Activated B cell treated with CpG ODN at 0.5 μM for 24 hours (primary cell): ENCODE results near the gene PARP6. TPM values are rescaled to one million over a fixed set of nuclear protein-coding genes. Genes with fewer than 3 reads are reported as not detected.

Source experiments
- ATAC-seq: fragments of 200-7000 bp; cut with Tn5 transposase; one replicate; pipeline ENCODE4 v1.10.0; 2021; ENCODE audit warnings: low read depth, mild to moderate bottlenecking, moderate library complexity
- CTCF ChIA-PET: fragments of 350-600 bp; sonication (Branson Sonifier 250); formaldehyde crosslinking; loops from one replicate; lab custom pipeline; 2021; ENCODE audit warnings: antibody characterized with exemption; lab: Charles Lee
- POLR2A ChIA-PET: fragments of 350-600 bp; sonication (Branson Sonifier 250); formaldehyde crosslinking; loops from one replicate; lab custom pipeline; 2021; ENCODE audit warnings: antibody characterized with exemption; lab: Charles Lee
- DNase-seq: peaks from one replicate; pipeline ENCODE4 v3.0.0; 2022
- H3K27ac Mint-ChIP-seq: one replicate; pipeline ENCODE4 v1.8.0; 2020; ENCODE audit warnings: mixed read lengths
- H3K27me3 Mint-ChIP-seq: one replicate; pipeline ENCODE4 v1.8.0; 2021; ENCODE audit warnings: mixed read lengths
- H3K36me3 Mint-ChIP-seq: one replicate; pipeline ENCODE4 v1.8.0; 2021; ENCODE audit warnings: low read depth, mixed read lengths
- H3K4me1 Mint-ChIP-seq: one replicate; pipeline ENCODE4 v1.8.0; 2021; ENCODE audit warnings: mixed read lengths
- H3K4me3 Mint-ChIP-seq: one replicate; pipeline ENCODE4 v1.8.0; 2020; ENCODE audit warnings: mild to moderate bottlenecking, mixed read lengths
- H3K9me3 Mint-ChIP-seq: one replicate; pipeline ENCODE4 v1.8.0; 2020; ENCODE audit warnings: mixed read lengths
- intact Hi-C: fragments of 100-400 bp; cut with micrococcal nuclease; formaldehyde crosslinking; loops from one replicate; pipeline ENCODE4 v1.15.1; 2024
- total RNA-seq: library from RNA; stranded (reverse); gene quantifications from 2 replicates; pipeline ENCODE4 v1.2.3, GENCODE V29; 2022
- TF ChIP-seq, protein P1 (sequence below): fragments of 200-600 bp; IDR thresholded peaks from one replicate; pipeline ENCODE4 v1.8.0; 2022; ENCODE audit warnings: antibody characterized with exemption, mild to moderate bottlenecking

Gene PARP6
- total RNA-seq, 1 donor from 2014 or later: 81.4 TPM

DNA sequence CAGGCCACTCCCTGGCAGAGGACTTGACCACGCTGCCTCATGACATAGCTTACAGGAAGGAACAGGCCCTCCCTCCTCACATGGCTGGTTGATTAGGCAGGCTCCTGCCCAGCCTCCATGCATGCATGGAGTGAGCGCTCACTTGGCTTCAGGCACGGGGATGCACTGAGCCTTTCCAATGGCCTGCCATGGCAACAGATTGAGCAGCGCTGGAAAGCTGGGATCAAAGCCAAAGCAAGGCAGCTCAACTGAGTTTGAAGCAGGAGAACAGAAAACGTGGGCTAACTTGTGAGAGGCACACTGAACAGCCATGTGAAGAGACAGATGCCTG lies 68.9 kb downstream of the PARP6 start:
- ChIA-PET CTCF (interaction anchor here (4.4 kb wide), 1 partner anchor 24 kb away, joined by 40 read pairs; no protein-coding TSS in a partner anchor), POLR2A (interaction anchor here (0.7 to 1.1 kb wide), 3 partner anchors 15 to 28 kb away, joined by 3 to 7 read pairs (median 6); partner anchors contain the start of gene PKM)
- peaks cover 15% of the 10 kb centered on the region for H3K4me1 Mint-ChIP-seq
- H3K4me3 Mint-ChIP-seq: no peak overlapping the region
- DNase-seq (no peak), ATAC-seq (no peak)
- H3K36me3 Mint-ChIP-seq: peaks cover 99% of the 10 kb centered on the region
- H3K9me3 Mint-ChIP-seq: no peaks in the 10 kb centered on the region
- TF ChIP-seq, protein P1, sequence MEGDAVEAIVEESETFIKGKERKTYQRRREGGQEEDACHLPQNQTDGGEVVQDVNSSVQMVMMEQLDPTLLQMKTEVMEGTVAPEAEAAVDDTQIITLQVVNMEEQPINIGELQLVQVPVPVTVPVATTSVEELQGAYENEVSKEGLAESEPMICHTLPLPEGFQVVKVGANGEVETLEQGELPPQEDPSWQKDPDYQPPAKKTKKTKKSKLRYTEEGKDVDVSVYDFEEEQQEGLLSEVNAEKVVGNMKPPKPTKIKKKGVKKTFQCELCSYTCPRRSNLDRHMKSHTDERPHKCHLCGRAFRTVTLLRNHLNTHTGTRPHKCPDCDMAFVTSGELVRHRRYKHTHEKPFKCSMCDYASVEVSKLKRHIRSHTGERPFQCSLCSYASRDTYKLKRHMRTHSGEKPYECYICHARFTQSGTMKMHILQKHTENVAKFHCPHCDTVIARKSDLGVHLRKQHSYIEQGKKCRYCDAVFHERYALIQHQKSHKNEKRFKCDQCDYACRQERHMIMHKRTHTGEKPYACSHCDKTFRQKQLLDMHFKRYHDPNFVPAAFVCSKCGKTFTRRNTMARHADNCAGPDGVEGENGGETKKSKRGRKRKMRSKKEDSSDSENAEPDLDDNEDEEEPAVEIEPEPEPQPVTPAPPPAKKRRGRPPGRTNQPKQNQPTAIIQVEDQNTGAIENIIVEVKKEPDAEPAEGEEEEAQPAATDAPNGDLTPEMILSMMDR: no peak
- H3K27me3 Mint-ChIP-seq: no peaks in the 10 kb centered on the region
- intact Hi-C loops: no loop called here
- no peak overlapping the region for H3K27ac Mint-ChIP-seq

DNA sequence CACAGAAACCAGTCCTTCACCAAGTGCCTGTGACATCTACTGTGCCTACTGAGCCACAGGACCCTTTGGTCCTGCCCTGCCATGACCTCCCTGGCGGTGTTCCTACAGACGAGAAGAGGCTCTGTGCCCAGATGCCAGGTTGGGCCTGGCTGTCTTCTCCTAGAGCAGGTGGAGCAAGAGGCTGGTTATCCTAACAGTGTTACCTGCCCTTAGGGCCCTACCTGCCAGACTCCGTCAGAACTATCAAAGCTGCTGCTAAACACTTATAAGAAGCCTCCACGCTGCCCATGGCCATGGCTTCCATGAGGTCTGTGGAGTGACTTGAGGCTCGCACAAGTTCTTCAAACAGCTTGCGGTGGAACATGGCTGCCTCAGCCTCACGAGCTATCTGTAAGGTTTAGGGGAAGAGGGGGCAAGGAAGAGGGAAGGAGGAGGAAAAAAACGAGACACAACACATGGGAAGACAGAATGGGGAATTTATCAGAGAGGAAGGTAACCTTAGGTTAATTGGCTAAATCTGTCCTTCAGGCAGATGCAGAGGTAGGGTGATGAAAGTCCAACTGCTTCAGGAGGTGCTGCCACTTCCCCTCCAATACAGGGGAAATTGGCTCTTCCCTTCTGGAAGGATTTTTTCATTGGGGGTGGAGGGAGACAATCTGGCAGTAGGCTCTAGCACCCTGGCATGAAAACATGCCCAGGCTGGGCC lies 69.4 kb downstream of the PARP6 start:
- H3K4me1 Mint-ChIP-seq: peaks cover 17% of the 10 kb centered on the region
- peaks cover 99% of the 10 kb centered on the region for H3K36me3 Mint-ChIP-seq
- no peaks in the 10 kb centered on the region for H3K9me3 Mint-ChIP-seq
- ChIA-PET POLR2A (interaction anchor here (1.1 kb wide), 1 partner anchor 28 kb away, joined by 3 read pairs; the partner anchor contains the start of gene PKM), CTCF (interaction anchor here (4.4 kb wide), 1 partner anchor 24 kb away, joined by 40 read pairs; no protein-coding TSS in a partner anchor)
- intact Hi-C loops: no loop called here
- DNase-seq (no peak), ATAC-seq (no peak)
- TF ChIP-seq, protein P1: no peak
- no peak overlapping the region for H3K27ac Mint-ChIP-seq
- peaks cover 1% of the 10 kb centered on the region for H3K27me3 Mint-ChIP-seq
- no peak overlapping the region for H3K4me3 Mint-ChIP-seq

DNA sequence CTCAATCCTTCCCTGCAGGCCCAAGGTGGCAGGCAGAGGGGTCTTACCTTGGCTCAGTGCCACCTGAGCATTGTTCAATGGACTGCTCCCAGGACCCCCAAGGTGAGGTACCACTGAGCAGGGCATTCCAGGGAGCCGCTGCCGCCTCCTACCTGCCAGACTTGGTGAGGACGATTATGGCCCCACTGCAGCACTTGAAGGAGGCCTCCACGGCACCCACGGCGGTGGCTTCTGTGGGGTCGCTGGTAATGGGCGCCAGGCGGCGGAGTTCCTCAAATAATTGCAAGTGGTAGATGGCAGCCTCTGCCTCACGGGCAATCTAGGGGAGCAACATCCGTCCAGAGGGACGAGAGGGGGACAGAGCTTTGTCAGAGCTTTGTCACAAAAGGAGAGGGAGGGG lies 70.1 kb downstream of the PARP6 start:
- peaks cover 4% of the 10 kb centered on the region for H3K27me3 Mint-ChIP-seq
- H3K4me1 Mint-ChIP-seq: peaks cover 19% of the 10 kb centered on the region
- no peak for DNase-seq
- TF ChIP-seq, protein P1: no peak
- no peak overlapping the region for H3K27ac Mint-ChIP-seq
- ATAC-seq: no peak
- POLR2A ChIA-PET: interaction anchor here (1.1 kb wide), 1 partner anchor 29 kb away, joined by 3 read pairs; the partner anchor contains the start of gene PKM
- H3K9me3 Mint-ChIP-seq: no peaks in the 10 kb centered on the region
- H3K4me3 Mint-ChIP-seq: no peak overlapping the region
- H3K36me3 Mint-ChIP-seq: peaks cover 93% of the 10 kb centered on the region
- intact Hi-C loops: no loop called here
- CTCF ChIA-PET: interaction anchor here (4.4 to 4.5 kb wide), 2 partner anchors 25 to 84 kb away, joined by 40 to 47 read pairs; no protein-coding TSS in a partner anchor

DNA sequence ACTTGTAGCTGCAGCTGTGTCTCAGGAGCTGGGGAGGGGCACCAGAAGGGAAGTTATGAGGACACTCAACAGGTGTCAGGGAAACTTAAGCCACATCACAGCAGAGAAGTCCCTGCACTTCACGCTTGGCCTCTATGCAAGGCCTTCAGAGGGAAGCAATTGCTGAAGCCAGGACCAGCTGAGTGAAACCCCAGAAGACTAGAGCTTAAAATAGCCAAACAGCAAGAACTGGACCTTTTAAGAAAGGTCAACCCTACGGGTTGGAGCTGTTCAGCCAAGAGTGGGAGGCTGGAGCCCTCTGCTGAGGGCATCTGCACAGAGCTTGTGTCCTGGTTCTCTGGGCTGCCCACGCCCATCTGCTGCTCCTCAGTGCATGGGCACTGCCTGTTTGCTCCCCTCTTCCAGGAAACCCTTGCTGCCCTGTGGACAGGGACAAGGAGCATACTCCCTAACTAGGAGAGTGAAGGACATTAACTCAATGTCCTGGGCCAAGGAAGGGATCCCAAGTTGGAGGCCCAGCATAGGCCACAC lies 70.9 kb downstream of the PARP6 start:
- no peak overlapping the region for H3K4me3 Mint-ChIP-seq
- H3K27me3 Mint-ChIP-seq: peaks cover 10% of the 10 kb centered on the region
- DNase-seq: no peak
- peaks cover 84% of the 10 kb centered on the region for H3K36me3 Mint-ChIP-seq
- peak overlapping the region; percentile 67 for H3K27ac Mint-ChIP-seq
- CTCF ChIA-PET: interaction anchor here (0.6 to 4.5 kb wide), 8 partner anchors 10 to 140 kb away, joined by 3 to 47 read pairs (median 7); partner anchors contain the start of gene PKM
- H3K4me1 Mint-ChIP-seq: peaks cover 24% of the 10 kb centered on the region
- ATAC-seq: no peak
- TF ChIP-seq, protein P1: no peak
- POLR2A ChIA-PET: interaction anchor here (2.6 to 4.5 kb wide), 2 partner anchors 26 to 30 kb away, joined by 32 to 52 read pairs; partner anchors contain the start of gene PKM
- H3K9me3 Mint-ChIP-seq: no peaks in the 10 kb centered on the region
- intact Hi-C loops: no loop called here
